ENCODE measurements around the gene IGSF23.

IGSF23 gene

DNA sequence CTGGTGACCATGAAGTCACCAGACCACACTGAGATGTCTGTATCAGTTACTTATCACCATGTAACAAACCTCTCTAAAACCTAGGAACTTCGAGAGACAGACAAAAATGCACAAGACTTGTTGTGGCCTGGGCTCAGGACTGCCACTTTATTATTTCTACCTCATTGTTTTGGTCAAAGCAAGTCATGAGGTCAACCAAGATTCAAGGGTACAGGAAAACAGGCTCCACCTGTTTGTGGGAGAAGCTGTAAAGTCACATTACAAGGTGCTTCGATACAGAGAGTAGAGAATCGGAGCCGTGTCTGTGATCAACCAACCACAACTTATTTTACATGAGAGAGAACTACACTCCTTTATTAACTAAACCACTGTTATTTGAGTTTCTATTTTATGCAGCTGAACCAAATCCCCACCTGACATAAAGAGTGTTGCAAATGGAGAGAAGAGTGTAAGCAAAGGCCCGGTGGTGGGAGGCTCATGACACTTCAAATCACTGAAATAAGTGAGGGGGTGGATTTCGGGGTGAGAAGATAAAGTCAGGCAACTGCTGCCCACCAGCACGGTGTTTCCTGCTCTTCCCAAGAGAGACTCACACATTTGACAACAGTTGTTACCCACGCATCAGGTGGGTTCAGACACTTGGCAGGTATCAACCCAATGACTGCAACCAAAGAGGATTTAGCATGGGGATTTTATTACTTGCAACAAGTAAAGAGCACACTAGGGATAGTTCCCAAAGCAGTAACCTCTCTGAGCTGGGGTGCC lies 39.0 kb upstream of the IGSF23 start:
- DNase-seq (ENCODE audit: insufficient read length, low spot score) = no peak
- no peak for FAIRE-seq
- TF ChIP-seq POLR2A (IDR thresholded peaks at IDR 0.05; ENCODE audit: low read depth, low read length) = no peak
- TF ChIP-seq POU2F2 (IDR thresholded peaks at IDR 0.05; ENCODE audit: low read depth, low read length) = no peak
- no peak for TF ChIP-seq PAX5 (IDR thresholded peaks at IDR 0.05; ENCODE audit: insufficient read depth, low read length, severe bottlenecking)
- TF ChIP-seq POLR2AphosphoS5 (IDR thresholded peaks at IDR 0.05; ENCODE audit: low read depth, low read length) = no peak

DNA sequence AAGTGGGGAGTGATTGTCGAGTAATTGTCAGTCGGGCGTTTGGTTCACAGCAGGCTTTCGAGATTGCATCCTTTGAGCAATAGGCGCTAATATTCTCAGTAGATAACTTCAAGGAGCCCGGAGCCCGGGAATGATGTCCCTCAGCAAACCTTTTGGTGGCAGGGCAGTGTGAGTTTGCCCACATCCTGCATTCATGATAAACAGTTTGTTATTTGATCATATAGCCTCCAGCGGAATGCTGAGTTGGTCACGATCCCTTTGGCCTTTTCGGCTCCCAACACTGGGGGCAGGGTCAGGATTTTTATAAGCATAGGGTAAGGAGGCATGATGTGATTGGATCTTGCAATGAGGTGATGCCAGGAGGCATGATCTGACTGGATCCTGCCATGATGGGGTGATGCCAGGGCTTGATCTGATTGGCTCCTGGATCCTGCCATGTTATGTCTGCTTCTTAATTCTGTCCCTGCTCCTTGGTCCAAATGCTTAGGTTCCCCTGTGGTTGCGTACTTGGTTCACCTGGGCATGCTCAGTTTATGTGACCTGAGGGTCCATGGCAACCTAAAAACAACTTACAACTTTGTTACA lies 38.2 kb upstream of the IGSF23 start:
- no peak for DNase-seq (ENCODE audit: insufficient read length, low spot score)
- TF ChIP-seq PAX5 (IDR thresholded peaks at IDR 0.05; ENCODE audit: insufficient read depth, low read length, severe bottlenecking) (no peak), TAF1 (IDR thresholded peaks at IDR 0.05; ENCODE audit: low read depth, low read length) (no peak), POLR2AphosphoS5 (IDR thresholded peaks at IDR 0.05; ENCODE audit: low read depth, low read length) (no peak), POU2F2 (IDR thresholded peaks at IDR 0.05; ENCODE audit: low read depth, low read length) (no peak), SPI1 (IDR thresholded peaks at IDR 0.05; ENCODE audit: low read depth, low read length) (no peak), POLR2A (IDR thresholded peaks at IDR 0.05; ENCODE audit: low read depth, low read length) (no peak)

DNA sequence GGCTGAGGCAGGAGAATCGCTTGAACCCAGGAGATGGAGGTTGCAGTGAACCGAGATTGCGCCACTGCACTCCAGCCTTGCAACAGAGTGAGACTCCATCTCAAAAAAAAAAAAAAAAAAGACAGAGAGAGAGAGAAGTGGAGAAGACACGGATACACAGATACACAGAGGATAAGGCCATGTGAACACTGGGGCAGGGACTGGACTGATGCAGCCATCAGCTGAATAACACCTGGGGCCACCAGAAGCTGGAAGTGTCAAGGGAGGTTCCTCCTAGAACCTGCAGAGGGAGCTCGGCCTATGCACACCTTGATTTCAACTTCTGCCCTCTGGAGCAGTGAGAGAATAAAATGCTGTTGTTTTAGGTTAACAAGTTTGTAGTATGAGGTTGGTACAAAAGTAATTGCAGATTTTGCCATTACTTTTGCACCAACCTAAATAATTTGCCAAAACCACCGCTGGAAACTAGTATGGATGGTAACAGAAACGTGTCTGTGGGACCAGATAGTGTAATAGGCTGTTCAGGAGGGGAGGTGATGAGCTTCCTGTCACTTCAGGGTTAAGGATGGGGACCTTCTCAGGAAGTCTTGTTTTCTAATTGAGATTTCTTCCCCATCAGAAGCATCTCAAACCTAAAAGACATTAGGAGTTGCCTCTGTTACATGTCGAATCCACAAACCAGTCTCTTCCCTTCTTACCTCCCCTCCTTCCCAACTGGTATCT lies 36.4 kb upstream of the IGSF23 start:
- DNase-seq (ENCODE audit: insufficient read length, low spot score) (no peak), FAIRE-seq (no peak)
- TF ChIP-seq TAF1 (IDR thresholded peaks at IDR 0.05; ENCODE audit: low read depth, low read length) = no peak

More for the DNA sequence above, 38.2 kb upstream of the IGSF23 start:
- no peak for FAIRE-seq

GRCh38 chr19:44577566-44577874 lies 35.8 kb upstream of the IGSF23 start:
- TF ChIP-seq POLR2AphosphoS5 (IDR thresholded peaks at IDR 0.05; ENCODE audit: low read depth, low read length) (no peak), PAX5 (IDR thresholded peaks at IDR 0.05; ENCODE audit: insufficient read depth, low read length, severe bottlenecking) (no peak), TAF1 (IDR thresholded peaks at IDR 0.05; ENCODE audit: low read depth, low read length) (no peak), POU2F2 (IDR thresholded peaks at IDR 0.05; ENCODE audit: low read depth, low read length) (no peak), POLR2A (IDR thresholded peaks at IDR 0.05; ENCODE audit: low read depth, low read length) (no peak)
- FAIRE-seq = no peak

DNA sequence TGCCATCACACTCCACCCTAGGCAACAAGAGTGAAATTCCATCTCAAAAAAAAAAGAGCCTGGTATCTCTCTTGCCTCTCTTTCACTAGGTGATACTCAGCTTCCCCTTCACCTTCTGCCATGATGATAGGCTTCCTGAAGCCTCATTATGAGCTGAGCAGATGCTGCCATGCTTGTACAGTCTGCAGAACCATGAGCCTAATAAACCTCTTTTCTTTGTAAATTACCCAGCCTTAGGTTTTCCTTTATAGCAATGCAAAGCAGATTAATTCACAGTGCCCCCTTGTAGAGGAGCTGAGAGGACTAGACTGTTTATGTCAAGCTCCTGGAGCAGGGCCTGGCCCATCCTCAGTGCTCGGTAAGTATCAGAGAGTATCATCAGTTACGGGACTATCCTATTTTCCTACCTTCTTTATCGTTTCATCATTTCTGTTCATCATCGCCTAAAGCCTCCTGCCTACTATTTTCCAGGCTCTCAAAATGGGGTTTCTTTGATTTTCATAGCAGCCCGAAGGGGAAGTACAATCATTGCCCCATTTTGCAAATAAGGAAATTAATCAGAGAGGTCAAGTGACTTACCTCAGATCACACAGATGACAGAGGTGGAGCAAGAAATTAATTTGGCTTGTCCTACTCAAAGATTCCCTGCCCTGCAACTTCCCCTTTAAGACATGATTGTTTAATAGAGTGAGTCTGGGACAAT lies 33.5 kb upstream of the IGSF23 start:
- no peak for TF ChIP-seq POLR2A (IDR thresholded peaks at IDR 0.05; ENCODE audit: low read depth, low read length)
- TF ChIP-seq POLR2AphosphoS5 (IDR thresholded peaks at IDR 0.05; ENCODE audit: low read depth, low read length) = no peak
- no peak for TF ChIP-seq POU2F2 (IDR thresholded peaks at IDR 0.05; ENCODE audit: low read depth, low read length)
- TF ChIP-seq TAF1 (IDR thresholded peaks at IDR 0.05; ENCODE audit: low read depth, low read length) = no peak
- DNase-seq (ENCODE audit: insufficient read length, low spot score) = no peak
- no peak for FAIRE-seq

More at GRCh38 chr19:44577566-44577874, 35.8 kb upstream of the IGSF23 start:
- no peak for DNase-seq (ENCODE audit: insufficient read length, low spot score)

DNA sequence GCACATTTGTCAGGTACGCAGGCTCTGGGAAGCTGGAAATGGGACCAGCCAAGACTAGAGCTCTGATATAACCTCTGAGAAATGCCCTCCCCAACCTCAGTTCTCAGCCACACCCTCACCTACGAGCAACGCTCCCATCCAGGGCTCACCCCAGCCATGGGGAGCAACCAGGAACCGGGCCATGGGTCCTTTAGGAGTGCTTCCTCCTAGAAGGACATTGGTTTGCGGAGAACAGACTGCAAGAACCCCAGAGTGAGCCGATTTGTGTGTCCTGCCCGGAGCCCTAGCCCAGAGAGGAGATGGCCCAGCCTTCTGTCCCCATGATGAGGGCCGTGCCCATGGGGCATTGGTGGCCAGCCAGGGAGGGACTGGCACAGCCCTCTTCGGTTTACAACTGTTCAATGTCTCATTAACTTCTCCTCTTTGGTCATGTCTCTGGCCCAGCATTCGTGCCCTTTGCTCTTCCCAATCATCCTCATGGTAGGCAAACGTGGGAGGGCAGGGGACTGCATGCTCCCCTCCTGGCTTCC lies 32.9 kb upstream of the IGSF23 start:
- TF ChIP-seq SPI1 (IDR thresholded peaks at IDR 0.05; ENCODE audit: low read depth, low read length) (no peak), POLR2AphosphoS5 (IDR thresholded peaks at IDR 0.05; ENCODE audit: low read depth, low read length) (no peak), POU2F2 (IDR thresholded peaks at IDR 0.05; ENCODE audit: low read depth, low read length) (no peak), PAX5 (IDR thresholded peaks at IDR 0.05; ENCODE audit: insufficient read depth, low read length, severe bottlenecking) (no peak), TAF1 (IDR thresholded peaks at IDR 0.05; ENCODE audit: low read depth, low read length) (no peak), POLR2A (IDR thresholded peaks at IDR 0.05; ENCODE audit: low read depth, low read length) (no peak)
- DNase-seq (ENCODE audit: insufficient read length, low spot score) (no peak), FAIRE-seq (no peak)

GRCh38 chr19:44581288-44581687 lies 32.1 kb upstream of the IGSF23 start:
- TF ChIP-seq PAX5 (IDR thresholded peaks at IDR 0.05; ENCODE audit: insufficient read depth, low read length, severe bottlenecking) = no peak
- no peak for TF ChIP-seq POU2F2 (IDR thresholded peaks at IDR 0.05; ENCODE audit: low read depth, low read length)
- TF ChIP-seq SPI1 (IDR thresholded peaks at IDR 0.05; ENCODE audit: low read depth, low read length) = no peak
- TF ChIP-seq TAF1 (IDR thresholded peaks at IDR 0.05; ENCODE audit: low read depth, low read length) = no peak
- no peak for TF ChIP-seq POLR2AphosphoS5 (IDR thresholded peaks at IDR 0.05; ENCODE audit: low read depth, low read length)
- TF ChIP-seq POLR2A (IDR thresholded peaks at IDR 0.05; ENCODE audit: low read depth, low read length) = no peak
- no peak for FAIRE-seq
- no peak for DNase-seq (ENCODE audit: insufficient read length, low spot score)

DNA sequence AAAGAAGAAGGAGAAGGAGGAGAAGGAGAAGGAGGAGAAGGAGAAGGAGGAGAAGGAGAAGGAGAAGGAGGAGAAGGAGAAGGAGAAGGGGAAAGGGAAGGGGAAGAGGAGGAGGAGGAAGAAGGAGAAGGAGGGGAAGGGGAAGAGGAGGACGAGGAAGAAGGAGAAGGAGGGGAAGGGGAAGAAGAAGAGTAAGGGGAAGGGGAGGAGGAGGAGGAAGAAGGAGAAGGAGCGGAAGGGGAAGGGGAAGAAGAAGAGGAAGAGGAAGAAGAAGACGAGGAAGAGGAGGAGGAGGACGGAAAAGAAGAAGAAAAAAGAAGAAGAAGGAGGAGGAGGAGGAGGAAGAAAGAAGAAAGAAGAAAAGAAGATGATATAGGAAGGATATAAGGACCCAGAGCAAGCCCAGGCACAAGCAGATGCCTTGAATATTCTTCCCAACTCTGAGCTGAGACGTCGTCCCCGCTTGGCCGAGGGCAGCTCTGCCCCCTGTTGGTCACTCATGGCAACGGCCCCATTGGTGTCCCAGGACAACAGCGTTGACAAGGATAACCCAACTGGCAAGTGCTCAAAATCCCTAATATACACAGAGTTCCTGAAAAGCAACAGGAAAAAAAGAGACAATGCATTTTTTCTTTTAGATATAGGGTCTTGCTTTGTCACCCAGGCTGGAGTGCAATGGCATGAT lies 30.6 kb upstream of the IGSF23 start:
- FAIRE-seq (no peak), DNase-seq (ENCODE audit: insufficient read length, low spot score) (no peak)
- TF ChIP-seq POLR2A (IDR thresholded peaks at IDR 0.05; ENCODE audit: low read depth, low read length) (no peak), POLR2AphosphoS5 (IDR thresholded peaks at IDR 0.05; ENCODE audit: low read depth, low read length) (no peak), PAX5 (IDR thresholded peaks at IDR 0.05; ENCODE audit: insufficient read depth, low read length, severe bottlenecking) (no peak), POU2F2 (IDR thresholded peaks at IDR 0.05; ENCODE audit: low read depth, low read length) (no peak), SPI1 (IDR thresholded peaks at IDR 0.05; ENCODE audit: low read depth, low read length) (no peak), TAF1 (IDR thresholded peaks at IDR 0.05; ENCODE audit: low read depth, low read length) (no peak)

All from GM12891 (cell line).